Muscle layer of colon (tissue), 2 donors: ENCODE measurements around the gene POU5F1.
A peak's percentile ranks its signal among the peaks of the same experiment; 100 is the strongest.

ENCODE experiments used
- H3K27ac ChIP-seq: one replicate; pipeline ENCODE4 v1.7.0; 2013; ENCODE audit warnings: low read depth, mild to moderate bottlenecking, low read length, moderate library complexity
- H3K27me3 ChIP-seq, 2 donors: one replicate each; pipeline ENCODE4 v1.7.0; 2013; ENCODE audit warnings: low read length in 2 of 2, mild to moderate bottlenecking in 2 of 2; ENCODE audit not compliant: insufficient read depth in 2 of 2, control insufficient read depth in 1 of 2
- H3K36me3 ChIP-seq: one replicate; pipeline ENCODE4 v1.7.0; 2013; ENCODE audit warnings: mild to moderate bottlenecking, low read length; ENCODE audit not compliant: insufficient read depth
- H3K4me1 ChIP-seq: one replicate; pipeline ENCODE4 v1.7.0; 2013; ENCODE audit warnings: mild to moderate bottlenecking, low read length; ENCODE audit not compliant: insufficient read depth
- H3K4me3 ChIP-seq, 2 donors: one replicate each; pipeline ENCODE4 v1.7.0; 2013; ENCODE audit warnings: low read length in 2 of 2, low read depth in 1 of 2, mild to moderate bottlenecking in 1 of 2, moderate library complexity in 1 of 2
- H3K9ac ChIP-seq: one replicate; pipeline ENCODE4 v1.7.0; 2013; ENCODE audit warnings: low read length
- H3K9me3 ChIP-seq: one replicate; pipeline ENCODE4 v1.7.0; 2013; ENCODE audit warnings: mild to moderate bottlenecking, low read length
- donor health status: abdominal sarcoma.
- donor health status: Adenocarcinoma of cecum.

The POU5F1 gene

GRCh38 chr6:31128093-31128676 lies 42.3 kb downstream of the POU5F1 start:
- Histone ChIP-seq H3K4me3 (no peak overlapping the region), H3K9ac (no peak overlapping the region), H3K9me3 (no peaks in the 10 kb centered on the region), H3K27ac (no peak overlapping the region), H3K4me1 (peaks cover 11% of the 10 kb centered on the region), H3K36me3 (no peaks in the 10 kb centered on the region), H3K27me3 (no peaks in the 10 kb centered on the region)

- Histone ChIP-seq H3K9ac (no peak overlapping the region), H3K4me1 (peaks cover 27% of the 10 kb centered on the region), H3K36me3 (no peaks in the 10 kb centered on the region), H3K27ac (no peak overlapping the region), H3K9me3 (no peaks in the 10 kb centered on the region), H3K4me3 (no peak overlapping the region), H3K27me3 (no peaks in the 10 kb centered on the region)
Observed at GRCh38 chr6:31126396-31127175, 43.9 kb downstream of the POU5F1 start.

DNA sequence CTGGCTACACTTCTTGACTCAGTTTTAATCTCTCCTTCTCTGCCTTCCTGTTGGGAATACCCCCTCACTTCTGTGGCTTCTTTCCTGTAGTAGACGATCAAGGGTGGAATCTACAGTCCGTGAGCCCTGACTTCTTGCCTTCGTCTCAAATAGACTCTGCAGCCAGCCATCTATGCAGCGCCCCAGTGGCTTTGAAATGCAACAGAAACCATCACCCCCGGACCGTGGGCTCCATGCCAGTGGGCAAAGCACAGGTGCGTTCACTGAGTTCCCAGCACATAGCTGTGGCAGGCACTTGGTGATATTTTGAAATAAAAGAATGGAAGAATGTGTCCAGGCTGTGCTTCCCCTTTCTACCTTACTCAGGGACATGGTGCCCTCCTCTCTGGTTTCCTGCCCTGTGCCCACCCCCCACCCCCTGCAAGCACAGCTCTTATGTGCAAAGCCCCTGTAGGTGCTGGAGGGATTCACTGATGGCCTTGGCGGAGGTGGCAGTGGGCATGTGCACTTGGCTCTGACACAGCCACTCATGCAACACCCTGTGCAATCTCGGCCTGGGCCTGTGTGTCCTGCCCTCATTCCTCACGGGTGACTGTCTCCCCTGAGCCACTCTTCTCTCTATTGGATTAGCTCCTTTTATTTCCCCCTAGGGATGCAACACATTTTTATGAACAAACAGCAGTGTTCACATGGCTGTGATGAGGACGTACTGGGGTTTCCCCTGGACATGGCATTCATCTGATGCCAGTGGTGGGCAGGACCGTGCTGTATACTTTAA lies 44.7 kb downstream of the POU5F1 start:
- no peaks in the 10 kb centered on the region for H3K9me3 ChIP-seq
- no peaks in the 10 kb centered on the region for H3K27me3 ChIP-seq
- no peak overlapping the region for H3K4me3 ChIP-seq
- H3K4me1 ChIP-seq = peaks cover 27% of the 10 kb centered on the region
- no peaks in the 10 kb centered on the region for H3K36me3 ChIP-seq
- H3K9ac ChIP-seq = no peak overlapping the region
- no peak overlapping the region for H3K27ac ChIP-seq

- Histone ChIP-seq H3K27me3 (no peaks in the 10 kb centered on the region), H3K36me3 (no peaks in the 10 kb centered on the region), H3K27ac (no peak overlapping the region), H3K4me1 (peaks cover 27% of the 10 kb centered on the region), H3K4me3 (no peak overlapping the region), H3K9me3 (no peaks in the 10 kb centered on the region), H3K9ac (no peak overlapping the region)
Observed at GRCh38 chr6:31125162-31125561, 45.3 kb downstream of the POU5F1 start.

DNA sequence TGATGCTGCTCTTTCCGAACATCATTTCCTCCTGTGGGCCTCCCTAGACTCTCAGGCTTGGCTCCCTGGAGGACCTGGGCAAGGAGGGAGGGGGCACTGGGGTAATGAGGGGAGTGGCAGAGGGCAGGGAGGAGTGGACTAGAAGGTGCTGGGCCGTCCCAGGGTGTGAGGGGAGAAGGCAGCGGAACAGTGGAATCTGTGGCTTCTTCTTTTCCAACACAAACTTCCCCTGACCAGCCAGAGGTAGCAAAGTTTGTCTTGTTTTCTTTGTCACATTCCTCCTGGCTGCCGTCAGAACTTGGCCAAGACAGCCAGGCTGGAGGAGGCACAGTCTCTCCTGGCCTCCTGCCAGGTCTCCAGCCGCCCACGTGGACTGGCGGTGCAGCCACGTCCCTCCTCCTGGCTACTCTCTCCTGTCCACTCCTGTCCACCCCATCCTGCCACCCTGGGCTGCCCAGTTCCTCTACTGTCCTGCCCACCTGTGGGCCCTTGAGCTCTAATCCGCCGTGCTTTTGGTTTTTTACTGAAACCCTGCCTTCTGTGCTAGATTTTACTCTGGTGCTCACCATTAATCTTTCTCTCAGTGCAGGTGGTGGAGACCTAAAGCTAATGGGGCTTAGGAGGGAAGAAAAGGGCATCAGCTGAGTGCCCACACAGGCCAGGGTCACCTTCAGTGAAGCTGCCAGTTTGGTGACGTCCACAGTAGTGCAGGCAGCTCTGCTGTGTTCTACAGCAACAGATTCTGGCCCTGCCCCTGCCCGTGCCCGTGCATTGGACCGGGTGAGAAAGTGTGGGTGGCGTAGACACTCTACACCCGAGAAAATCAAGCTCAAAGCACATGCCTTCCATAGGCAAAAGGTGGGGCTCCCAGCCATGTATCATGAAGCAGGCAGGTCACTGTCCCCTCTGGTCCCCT lies 47.4 kb downstream of the POU5F1 start:
- H3K9me3 ChIP-seq = no peaks in the 10 kb centered on the region
- H3K27ac ChIP-seq = peak overlapping the region; percentile 60
- peak overlapping the region; percentile 53 for H3K9ac ChIP-seq
- no peaks in the 10 kb centered on the region for H3K27me3 ChIP-seq
- peaks cover 27% of the 10 kb centered on the region for H3K4me1 ChIP-seq
- peak overlapping the region in 1 of 2 donors; percentile 38 for H3K4me3 ChIP-seq
- no peaks in the 10 kb centered on the region for H3K36me3 ChIP-seq

GRCh38 chr6:31121131-31121790 lies 49.2 kb downstream of the POU5F1 start:
- Histone ChIP-seq H3K4me3 (no peak overlapping the region), H3K4me1 (peaks cover 29% of the 10 kb centered on the region), H3K9me3 (no peaks in the 10 kb centered on the region), H3K36me3 (no peaks in the 10 kb centered on the region), H3K27me3 (no peaks in the 10 kb centered on the region), H3K27ac (no peak overlapping the region), H3K9ac (no peak overlapping the region)

GRCh38 chr6:31120151-31120915 lies 50.1 kb downstream of the POU5F1 start, which contains the start of gene CDSN:
Gene CDSN (minus strand): TSS chr6:31120446. CDS start chr6:31120419, 27 bp downstream.
- Histone ChIP-seq H3K4me1 (peaks cover 37% of the 10 kb centered on the region), H3K4me3 (no peak within 1 kb of the TSS), H3K27ac (no peak within 1 kb of the TSS), H3K27me3 (no peaks in the 10 kb centered on the region), H3K9me3 (no peaks in the 10 kb centered on the region), H3K36me3 (no peaks in the 10 kb centered on the region), H3K9ac (no peak within 1 kb of the TSS)

- no peak overlapping the region for H3K27ac ChIP-seq
- no peaks in the 10 kb centered on the region for H3K36me3 ChIP-seq
- no peaks in the 10 kb centered on the region for H3K9me3 ChIP-seq
- H3K4me3 ChIP-seq = no peak overlapping the region
- no peaks in the 10 kb centered on the region for H3K27me3 ChIP-seq
- no peak overlapping the region for H3K9ac ChIP-seq
- H3K4me1 ChIP-seq = peaks cover 48% of the 10 kb centered on the region
Observed at GRCh38 chr6:31118178-31118577, 52.3 kb downstream of the POU5F1 start.

DNA sequence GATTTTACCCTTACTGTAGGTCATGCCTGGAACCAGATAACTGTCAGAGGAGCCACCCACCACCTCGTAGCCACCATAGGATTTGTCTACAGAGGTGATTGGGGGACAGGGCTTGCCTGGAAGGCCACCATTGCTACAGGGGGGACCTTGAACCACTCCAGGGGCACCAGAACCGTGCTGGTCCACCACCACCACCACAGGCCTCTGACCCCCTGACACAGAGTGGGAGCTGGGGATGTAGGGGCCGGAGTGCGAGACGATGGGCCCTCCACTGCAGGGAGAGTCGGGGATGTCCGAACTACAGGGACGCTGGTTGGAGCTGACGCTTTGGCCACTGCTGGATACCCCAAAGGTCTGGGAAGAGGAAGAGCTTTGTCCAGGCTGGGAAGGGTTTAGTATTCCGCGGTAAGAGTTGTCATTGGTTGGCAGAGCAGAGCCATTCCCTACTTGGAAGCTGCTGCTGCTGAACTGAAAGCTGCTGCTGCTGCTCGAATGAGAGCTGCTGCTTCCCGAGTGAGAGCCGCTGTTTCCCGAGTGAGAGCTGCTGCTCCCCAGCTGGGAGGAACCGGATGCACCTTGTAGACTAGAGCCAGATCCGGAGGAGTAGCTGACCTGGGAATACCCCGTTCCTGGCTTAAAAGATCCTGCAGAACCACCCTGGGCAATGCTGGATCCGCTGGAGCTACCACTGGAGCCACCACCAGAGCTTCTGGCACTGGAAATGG lies 53.7 kb downstream of the POU5F1 start:
- Histone ChIP-seq H3K4me1 (peaks cover 35% of the 10 kb centered on the region), H3K9me3 (no peaks in the 10 kb centered on the region), H3K9ac (no peak overlapping the region), H3K4me3 (peak overlapping the region in 1 of 2 donors; percentile 21), H3K27me3 (no peaks in the 10 kb centered on the region), H3K27ac (peak overlapping the region; percentile 19), H3K36me3 (no peaks in the 10 kb centered on the region)
